ENCODE measurements around the gene GINM1. TPM values are rescaled to one million over a fixed set of nuclear protein-coding genes. Genes with fewer than 3 reads are reported as not detected.

The GINM1 gene, protein sequence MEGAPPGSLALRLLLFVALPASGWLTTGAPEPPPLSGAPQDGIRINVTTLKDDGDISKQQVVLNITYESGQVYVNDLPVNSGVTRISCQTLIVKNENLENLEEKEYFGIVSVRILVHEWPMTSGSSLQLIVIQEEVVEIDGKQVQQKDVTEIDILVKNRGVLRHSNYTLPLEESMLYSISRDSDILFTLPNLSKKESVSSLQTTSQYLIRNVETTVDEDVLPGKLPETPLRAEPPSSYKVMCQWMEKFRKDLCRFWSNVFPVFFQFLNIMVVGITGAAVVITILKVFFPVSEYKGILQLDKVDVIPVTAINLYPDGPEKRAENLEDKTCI
- total RNA-seq = 10 to 100 TPM in 1 of 2 donors, 1 to 10 TPM in 1; 9.9 to 16.6 TPM

DNA sequence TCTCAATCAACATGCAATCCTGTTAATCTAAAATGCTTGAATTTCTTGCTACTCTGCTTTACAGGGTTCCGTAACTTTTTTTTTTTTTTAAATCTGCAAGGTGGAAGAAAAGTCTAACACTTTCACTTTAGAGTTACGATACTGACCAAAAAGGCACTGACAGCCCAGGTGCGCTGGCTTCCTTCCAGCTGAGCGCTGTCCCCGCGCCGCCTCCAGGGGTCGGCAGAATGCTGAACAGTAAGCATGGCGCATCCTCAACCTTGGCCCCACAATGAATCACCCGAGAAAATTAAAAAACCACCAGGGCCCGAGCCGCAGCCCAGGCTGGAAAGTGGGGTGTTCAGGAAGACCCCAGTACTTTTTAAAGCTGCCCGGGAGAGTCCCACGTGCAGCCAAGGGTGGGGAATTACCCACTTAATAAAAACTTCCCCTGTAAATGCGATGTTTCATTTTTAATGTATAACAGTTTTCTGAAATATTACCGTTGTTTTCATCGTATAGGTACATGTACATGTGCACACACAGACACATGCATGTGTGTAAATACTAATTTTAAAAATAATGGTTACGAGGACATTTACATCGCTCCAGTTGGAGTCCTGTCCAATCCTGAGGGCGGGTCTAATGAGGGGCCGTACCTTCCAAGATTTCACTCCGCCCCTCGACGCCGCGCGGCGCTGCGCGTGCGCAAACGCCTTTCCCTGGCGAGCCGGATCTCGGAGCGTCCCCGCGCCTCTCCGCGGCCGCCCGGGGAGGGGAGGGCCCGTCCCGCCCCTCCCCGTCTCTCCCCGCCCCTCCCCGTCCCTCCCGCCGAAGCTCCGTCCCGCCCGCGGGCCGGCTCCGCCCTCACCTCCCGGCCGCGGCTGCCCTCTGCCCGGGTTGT is at the start of gene GINM1:
Gene GINM1, plus strand, starts transcription at position 849 of the 883 bp plus-strand sequence. CDS start 40 bp downstream, outside the sequence.
- H3K9me3 Mint-ChIP-seq = no peaks in the 10 kb centered on the region
- H3K36me3 Mint-ChIP-seq = no peaks in the 10 kb centered on the region
- H3K27me3 Mint-ChIP-seq = peaks cover under 1 to 2% of the 10 kb centered on the region in 2 donors
- H3K4me3 Mint-ChIP-seq = peak within 1 kb of the TSS; percentile 89
- peak; percentile 95 for DNase-seq (ENCODE audit: low spot score)
- ATAC-seq = peak; percentile 95 to 97
- peaks cover 3 to 7% of the 10 kb centered on the region in 2 donors for H3K4me1 Mint-ChIP-seq (ENCODE audit: low read depth in 2 of 2)
- peak within 1 kb of the TSS; percentile 70 to 72 for H3K27ac Mint-ChIP-seq

- no peak for DNase-seq (ENCODE audit: low spot score)
- Mint-ChIP-seq H3K4me3 (no peak overlapping the region), H3K27ac (peak overlapping the region in 1 of 2 donors; percentile 60), H3K36me3 (peaks cover 19% of the 10 kb centered on the region), H3K4me1 (ENCODE audit: low read depth in 2 of 2) (peaks cover 0 to 6% of the 10 kb centered on the region in 2 donors), H3K9me3 (no peaks in the 10 kb centered on the region), H3K27me3 (no peaks in the 10 kb centered on the region)
- ATAC-seq = no peak
These were observed 36.5 kb upstream of the GINM1 start for GRCh38 chr6:149529650-149530049.

GRCh38 chr6:149534742-149535141 is 31.4 kb upstream of the GINM1 start:
- Mint-ChIP-seq H3K27me3 (no peaks in the 10 kb centered on the region), H3K27ac (no peak overlapping the region), H3K36me3 (peaks cover 25% of the 10 kb centered on the region), H3K9me3 (no peaks in the 10 kb centered on the region), H3K4me3 (no peak overlapping the region), H3K4me1 (ENCODE audit: low read depth in 2 of 2) (peaks cover 4 to 6% of the 10 kb centered on the region in 2 donors)
- DNase-seq (ENCODE audit: low spot score) (no peak), ATAC-seq (no peak)

DNA sequence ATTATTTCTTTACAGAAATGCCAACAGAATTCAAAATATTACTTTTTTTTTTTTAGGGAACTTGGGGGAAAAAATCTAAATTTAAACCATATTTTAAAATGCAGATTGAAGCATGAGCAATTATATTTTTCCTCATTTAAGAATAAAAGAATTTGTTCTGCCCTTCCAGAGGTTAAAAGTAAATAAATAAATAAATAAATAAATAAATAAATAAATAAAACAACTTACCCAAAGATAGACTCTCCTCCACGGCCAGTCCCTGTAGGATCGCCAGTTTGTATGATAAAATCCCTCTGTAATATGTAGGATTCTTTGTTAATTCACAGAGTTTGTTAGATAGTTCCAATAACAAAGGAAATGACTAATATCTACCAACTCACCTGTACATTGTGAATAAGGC is 25.0 kb upstream of the GINM1 start:
- Mint-ChIP-seq H3K36me3 (peaks cover 11% of the 10 kb centered on the region), H3K27me3 (no peaks in the 10 kb centered on the region), H3K4me1 (ENCODE audit: low read depth in 2 of 2) (peaks cover 27 to 28% of the 10 kb centered on the region in 2 donors), H3K27ac (no peak overlapping the region), H3K4me3 (no peak overlapping the region), H3K9me3 (no peaks in the 10 kb centered on the region)
- no peak for ATAC-seq
- no peak for DNase-seq (ENCODE audit: low spot score)

GRCh38 chr6:149544646-149545257 is 21.4 kb upstream of the GINM1 start:
- ATAC-seq = no peak
- H3K9me3 Mint-ChIP-seq = no peaks in the 10 kb centered on the region
- no peaks in the 10 kb centered on the region for H3K36me3 Mint-ChIP-seq
- peaks cover 28 to 30% of the 10 kb centered on the region in 2 donors for H3K4me1 Mint-ChIP-seq (ENCODE audit: low read depth in 2 of 2)
- no peak for DNase-seq (ENCODE audit: low spot score)
- H3K4me3 Mint-ChIP-seq = peak overlapping the region; percentile 99
- peak overlapping the region; percentile 94 to 96 for H3K27ac Mint-ChIP-seq
- peaks cover 0 to 4% of the 10 kb centered on the region in 2 donors for H3K27me3 Mint-ChIP-seq

DNA sequence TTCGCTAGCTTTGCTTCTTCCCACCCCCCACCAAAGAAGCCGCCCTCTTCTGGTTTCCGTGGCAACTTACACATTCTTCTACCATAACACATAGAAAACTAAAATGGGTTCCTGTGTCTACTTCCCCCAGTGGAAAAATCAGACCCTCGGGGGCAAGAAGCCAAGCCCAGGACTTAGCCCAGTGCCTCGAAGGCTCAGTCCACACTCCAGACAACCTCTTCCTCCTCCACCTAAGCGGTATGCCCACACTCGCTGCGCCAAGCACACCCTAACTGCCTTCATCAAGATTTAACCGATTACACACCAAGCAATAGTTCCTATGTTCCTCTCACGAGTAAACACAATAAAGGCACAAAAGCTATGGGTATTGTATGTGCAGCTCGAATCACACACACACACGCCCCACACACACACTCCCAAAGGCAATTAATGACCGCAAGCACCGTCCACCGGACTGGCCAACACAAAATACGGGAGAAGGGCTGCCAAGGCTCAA is 20.9 kb upstream of the GINM1 start:
- no peak for DNase-seq (ENCODE audit: low spot score)
- Mint-ChIP-seq H3K4me3 (peak overlapping the region; percentile 99), H3K9me3 (no peaks in the 10 kb centered on the region), H3K36me3 (no peaks in the 10 kb centered on the region), H3K4me1 (ENCODE audit: low read depth in 2 of 2) (peaks cover 28 to 30% of the 10 kb centered on the region in 2 donors), H3K27ac (peak overlapping the region; percentile 94 to 96), H3K27me3 (peaks cover 0 to 4% of the 10 kb centered on the region in 2 donors)
- ATAC-seq = peak in 1 of 2 donors; percentile 24

- H3K4me3 Mint-ChIP-seq = peak within 1 kb of the TSS; percentile 99
- peak within 1 kb of the TSS; percentile 94 to 96 for H3K27ac Mint-ChIP-seq
- no peaks in the 10 kb centered on the region for H3K9me3 Mint-ChIP-seq
- H3K36me3 Mint-ChIP-seq = no peaks in the 10 kb centered on the region
- peaks cover 0 to 4% of the 10 kb centered on the region in 2 donors for H3K27me3 Mint-ChIP-seq
- H3K4me1 Mint-ChIP-seq (ENCODE audit: low read depth in 2 of 2) = peaks cover 28 to 30% of the 10 kb centered on the region in 2 donors
- DNase-seq (ENCODE audit: low spot score) (peak; percentile 97), ATAC-seq (peak; percentile 98 to 99)
These were observed 20.3 kb upstream of the GINM1 start, which contains the start of gene PPIL4 for GRCh38 chr6:149545754-149546471. Gene PPIL4, minus strand, starts transcription at chr6:149546043. Its CDS starts 38 bp downstream, at chr6:149546005.

- peaks cover 0 to 6% of the 10 kb centered on the region in 2 donors for H3K4me1 Mint-ChIP-seq (ENCODE audit: low read depth in 2 of 2)
- ATAC-seq (peak in 1 of 2 donors; percentile 24), DNase-seq (ENCODE audit: low spot score) (no peak)
- H3K27me3 Mint-ChIP-seq = peaks cover 20 to 28% of the 10 kb centered on the region in 2 donors
- no peaks in the 10 kb centered on the region for H3K36me3 Mint-ChIP-seq
- no peaks in the 10 kb centered on the region for H3K9me3 Mint-ChIP-seq
- H3K27ac Mint-ChIP-seq = no peak overlapping the region
- H3K4me3 Mint-ChIP-seq = no peak overlapping the region
These were observed 14.3 kb upstream of the GINM1 start for GRCh38 chr6:149551920-149552319.

GRCh38 chr6:149558029-149558428 is 8.1 kb upstream of the GINM1 start:
- H3K27me3 Mint-ChIP-seq = peaks cover 32 to 62% of the 10 kb centered on the region in 2 donors
- no peak overlapping the region for H3K27ac Mint-ChIP-seq
- H3K9me3 Mint-ChIP-seq = no peaks in the 10 kb centered on the region
- no peak overlapping the region for H3K4me3 Mint-ChIP-seq
- no peaks in the 10 kb centered on the region for H3K4me1 Mint-ChIP-seq (ENCODE audit: low read depth in 2 of 2)
- no peak for DNase-seq (ENCODE audit: low spot score)
- no peak for ATAC-seq
- no peaks in the 10 kb centered on the region for H3K36me3 Mint-ChIP-seq

- Mint-ChIP-seq H3K9me3 (no peaks in the 10 kb centered on the region), H3K4me1 (ENCODE audit: low read depth in 2 of 2) (no peaks in the 10 kb centered on the region), H3K27me3 (peaks cover 29 to 54% of the 10 kb centered on the region in 2 donors), H3K36me3 (no peaks in the 10 kb centered on the region), H3K27ac (no peak overlapping the region), H3K4me3 (no peak overlapping the region)
- no peak for ATAC-seq
- no peak for DNase-seq (ENCODE audit: low spot score)
These were observed 6.8 kb upstream of the GINM1 start for GRCh38 chr6:149559389-149559788.

DNA sequence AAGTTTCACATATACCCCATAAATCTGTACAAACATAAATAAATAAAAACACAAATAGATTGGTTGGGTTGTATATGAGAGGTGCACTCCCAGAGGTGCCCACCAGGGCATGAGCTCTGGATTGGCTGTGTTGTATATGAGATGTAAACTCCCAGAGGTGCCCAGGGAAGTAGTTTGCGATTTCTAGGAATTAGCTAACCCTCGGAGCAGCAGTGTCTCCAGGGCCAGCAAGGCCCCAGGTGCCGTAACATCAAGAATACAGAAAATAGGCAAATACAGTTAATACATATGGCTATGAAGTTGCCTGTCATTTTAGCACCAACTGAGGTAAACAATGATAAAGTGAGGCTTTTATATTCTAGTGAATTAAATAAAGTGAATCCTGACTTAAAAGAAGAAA is 5.4 kb upstream of the GINM1 start:
- Mint-ChIP-seq H3K36me3 (no peaks in the 10 kb centered on the region), H3K4me1 (ENCODE audit: low read depth in 2 of 2) (no peaks in the 10 kb centered on the region), H3K27ac (no peak overlapping the region), H3K4me3 (no peak overlapping the region), H3K27me3 (peaks cover 21 to 40% of the 10 kb centered on the region in 2 donors), H3K9me3 (no peaks in the 10 kb centered on the region)
- DNase-seq (ENCODE audit: low spot score) (no peak), ATAC-seq (peak in 1 of 2 donors; percentile 46)

DNA sequence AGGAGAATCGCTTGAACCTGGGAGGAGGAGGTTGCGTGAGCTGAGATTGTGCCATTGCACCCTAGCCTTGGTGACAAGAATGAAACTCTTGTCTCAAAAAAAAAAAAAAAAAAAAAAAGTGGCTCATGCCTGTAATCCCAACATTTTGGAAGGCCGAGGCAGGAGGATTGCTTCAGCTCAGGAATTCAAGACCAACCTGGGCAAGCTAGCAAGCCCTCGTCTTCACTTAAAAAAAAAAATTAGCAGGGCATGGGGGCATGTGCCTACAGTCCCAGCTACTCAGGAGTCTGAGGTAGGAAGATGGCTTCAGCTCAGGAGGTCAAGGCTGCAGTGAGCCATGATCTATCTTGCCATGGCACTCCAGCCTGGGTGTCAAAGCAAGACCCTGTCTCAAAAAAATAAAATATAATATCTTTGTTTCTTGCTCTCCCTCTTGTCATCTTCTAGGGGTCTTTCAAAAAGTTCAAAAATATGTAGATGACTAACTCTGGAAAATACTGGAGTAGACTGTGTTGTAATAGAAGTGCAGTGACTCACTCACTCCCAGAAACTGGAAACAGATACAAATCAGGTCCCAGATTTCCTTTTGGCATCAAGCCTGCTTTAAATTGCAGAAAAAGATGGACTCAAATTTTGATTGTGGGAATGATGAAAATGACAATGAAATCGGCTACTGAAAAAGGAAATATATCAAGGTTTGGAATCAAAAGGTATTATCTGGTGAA is 2.8 kb upstream of the GINM1 start:
- no peak overlapping the region for H3K4me3 Mint-ChIP-seq
- DNase-seq (ENCODE audit: low spot score) = no peak
- H3K36me3 Mint-ChIP-seq = no peaks in the 10 kb centered on the region
- no peak for ATAC-seq
- H3K4me1 Mint-ChIP-seq (ENCODE audit: low read depth in 2 of 2) = peaks cover 3 to 7% of the 10 kb centered on the region in 2 donors
- H3K27me3 Mint-ChIP-seq = peaks cover 12 to 23% of the 10 kb centered on the region in 2 donors
- no peak overlapping the region for H3K27ac Mint-ChIP-seq
- H3K9me3 Mint-ChIP-seq = no peaks in the 10 kb centered on the region
